HG02885 (cell line): ENCODE data around the gene SLC29A4.
"Not testable (repeated sequence)": the region's sequence is repeated elsewhere in the genome, so short reads cannot be mapped to it uniquely, and the experiment has no call there.

Experiments used
- ATAC-seq: cut with Tn5 transposase; IDR thresholded peaks from one replicate; pipeline ENCODE4 v1.9.1; 2021; ENCODE audit warnings: mild to moderate bottlenecking; ENCODE audit not compliant: unreplicated experiment, poor library complexity

The SLC29A4 gene

DNA sequence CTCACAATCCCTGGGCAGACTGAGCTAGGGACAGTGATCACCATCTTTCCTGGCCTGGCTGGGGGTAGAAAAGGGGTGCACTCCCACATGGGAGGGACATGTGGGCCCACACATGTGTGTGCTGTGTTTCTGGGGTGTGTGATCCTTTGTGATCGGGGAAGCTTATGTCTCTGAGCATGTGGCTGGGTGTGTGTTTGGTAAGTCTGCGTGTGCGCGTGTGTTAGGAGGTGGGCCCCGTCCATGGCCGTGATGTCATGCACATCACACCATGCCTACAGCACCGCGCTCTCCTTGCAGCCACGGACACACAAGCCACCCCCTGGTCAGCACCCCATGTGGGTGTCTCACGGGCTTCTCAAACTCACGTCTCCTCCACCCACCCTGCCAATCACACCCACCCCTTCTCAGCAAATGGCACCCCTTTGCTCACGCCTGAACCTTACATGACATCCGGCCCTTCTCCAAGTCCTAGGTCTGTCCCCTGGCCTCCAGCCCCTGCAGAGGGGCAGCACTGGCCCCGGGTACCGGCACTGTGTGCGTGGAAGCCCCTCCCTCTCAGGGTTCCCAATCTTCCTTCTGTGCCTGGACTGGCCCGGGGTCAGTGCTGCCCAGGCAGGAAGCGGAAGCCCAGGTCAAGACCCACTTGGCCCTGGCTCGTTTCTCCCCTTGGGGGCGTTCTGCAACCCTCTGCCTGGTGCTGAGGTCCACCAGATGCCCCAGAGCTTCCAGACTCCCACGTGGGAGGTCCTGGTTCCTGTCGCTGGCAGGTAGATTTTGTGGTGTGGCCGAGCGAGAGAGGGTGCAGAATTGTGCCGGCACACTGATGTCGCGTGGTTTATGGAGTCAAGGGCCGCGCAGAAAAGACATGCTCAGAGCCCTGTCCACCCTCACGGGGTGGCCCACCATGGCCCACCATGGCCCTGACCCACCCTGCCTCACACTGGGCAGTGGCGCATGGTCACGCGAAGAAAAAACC is 12.6 kb downstream of the SLC29A4 start:
- ATAC-seq, result no peak

DNA sequence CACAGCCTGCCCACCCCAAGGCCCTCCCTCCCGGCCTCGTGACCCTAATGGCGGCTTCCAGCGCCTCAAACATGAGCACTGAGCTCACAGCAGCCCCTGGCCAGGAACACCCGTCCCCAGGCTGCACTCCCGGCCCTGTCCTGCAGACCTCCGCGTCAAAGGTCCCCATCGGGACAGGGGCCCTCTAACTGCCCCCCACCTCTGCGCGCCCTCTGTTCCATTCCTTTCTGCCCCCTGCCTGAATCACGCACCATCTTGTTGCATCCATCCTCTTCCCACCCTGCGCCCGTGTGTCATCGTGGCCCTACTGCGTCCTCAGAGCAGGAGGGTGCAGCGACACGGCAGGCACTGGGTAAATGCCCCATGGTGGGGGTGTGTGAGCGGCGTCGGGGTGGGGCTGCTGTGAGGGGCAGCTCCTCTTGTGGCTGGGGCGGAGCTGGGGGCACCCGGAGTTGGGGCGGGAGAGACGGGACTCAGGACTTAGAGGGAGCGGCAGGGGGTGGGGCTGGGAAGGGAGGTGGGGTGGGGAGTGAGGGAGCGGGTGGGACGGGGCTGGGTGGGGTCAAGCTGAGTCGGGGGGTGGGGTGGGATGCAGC is 13.4 kb downstream of the SLC29A4 start:
- ATAC-seq, result no peak

DNA sequence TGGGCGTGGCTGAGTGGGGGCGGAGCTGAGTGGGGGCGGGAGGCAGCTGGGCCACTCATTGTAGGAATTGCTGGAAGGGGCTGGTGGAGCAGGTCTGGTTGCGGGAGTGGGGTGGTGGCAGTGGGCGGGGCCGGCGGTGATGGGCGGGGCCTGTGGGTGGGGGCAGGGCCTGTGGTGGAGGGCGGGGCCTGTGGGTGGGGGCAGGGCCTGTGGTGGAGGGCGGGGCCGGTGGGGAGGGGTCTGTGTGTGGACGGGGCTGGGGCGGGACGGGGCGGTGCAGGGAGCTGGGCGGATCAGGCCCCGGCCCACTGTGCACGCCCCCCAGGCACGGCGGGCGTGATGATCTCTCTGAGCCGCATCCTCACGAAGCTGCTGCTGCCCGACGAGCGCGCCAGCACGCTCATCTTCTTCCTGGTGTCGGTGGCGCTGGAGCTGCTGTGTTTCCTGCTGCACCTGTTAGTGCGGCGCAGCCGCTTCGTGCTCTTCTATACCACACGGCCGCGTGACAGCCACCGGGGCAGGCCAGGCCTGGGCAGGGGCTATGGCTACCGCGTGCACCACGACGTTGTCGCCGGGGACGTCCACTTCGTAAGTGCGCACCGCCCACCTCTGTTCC is 14.0 kb downstream of the SLC29A4 start:
- ATAC-seq, result no peak

DNA sequence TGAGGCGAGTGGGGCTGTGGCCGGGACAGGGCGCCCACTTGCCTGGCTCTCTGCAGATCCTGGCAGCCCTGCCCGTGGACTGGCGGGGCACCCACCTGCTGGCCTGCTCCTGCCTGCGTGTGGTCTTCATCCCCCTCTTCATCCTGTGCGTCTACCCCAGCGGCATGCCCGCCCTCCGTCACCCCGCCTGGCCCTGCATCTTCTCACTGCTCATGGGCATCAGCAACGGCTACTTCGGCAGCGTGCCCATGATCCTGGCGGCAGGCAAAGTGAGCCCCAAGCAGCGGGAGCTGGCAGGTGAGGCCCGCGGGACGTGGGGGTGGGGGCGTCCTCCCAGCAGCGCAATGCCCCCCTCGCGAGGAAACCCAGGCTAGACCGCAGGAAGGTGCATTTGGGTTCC is 17.6 kb downstream of the SLC29A4 start:
- ATAC-seq, result no peak

DNA sequence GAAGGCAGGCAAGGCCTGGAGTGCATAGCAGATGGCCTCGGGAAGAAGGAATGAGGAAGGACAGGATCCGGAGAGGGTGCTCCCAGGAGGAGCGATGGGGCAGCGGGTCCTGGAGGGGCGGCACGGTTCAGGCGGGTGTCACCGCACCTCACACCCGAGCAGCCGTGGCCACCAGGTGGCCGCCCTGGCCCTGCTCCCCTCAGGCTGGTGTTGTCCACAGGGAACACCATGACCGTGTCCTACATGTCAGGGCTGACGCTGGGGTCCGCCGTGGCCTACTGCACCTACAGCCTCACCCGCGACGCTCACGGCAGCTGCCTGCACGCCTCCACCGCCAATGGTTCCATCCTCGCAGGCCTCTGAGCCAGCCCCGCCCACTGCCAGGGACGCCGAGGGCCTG is 19.8 kb downstream of the SLC29A4 start:
- ATAC-seq, result no peak

DNA sequence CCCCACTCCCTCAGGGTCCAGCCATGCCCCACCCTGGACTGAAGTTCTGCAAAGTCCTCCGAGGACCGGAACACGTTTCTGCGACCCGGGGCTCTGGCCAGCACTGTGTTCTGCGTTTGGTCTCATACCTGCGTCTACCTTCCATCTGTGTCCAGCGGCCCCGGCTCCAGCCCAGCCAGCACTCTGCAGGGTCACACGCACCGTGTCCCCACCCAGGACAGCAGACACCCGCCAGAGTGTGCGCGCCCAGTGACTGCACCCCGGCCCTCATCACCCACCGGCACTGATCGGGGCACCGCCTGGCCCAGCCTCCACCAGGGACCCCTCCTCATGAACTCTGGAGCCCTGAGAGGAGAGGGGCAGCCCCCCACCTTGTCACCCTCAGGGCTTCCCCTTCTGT is 20.3 kb downstream of the SLC29A4 start:
- ATAC-seq, result no peak

DNA sequence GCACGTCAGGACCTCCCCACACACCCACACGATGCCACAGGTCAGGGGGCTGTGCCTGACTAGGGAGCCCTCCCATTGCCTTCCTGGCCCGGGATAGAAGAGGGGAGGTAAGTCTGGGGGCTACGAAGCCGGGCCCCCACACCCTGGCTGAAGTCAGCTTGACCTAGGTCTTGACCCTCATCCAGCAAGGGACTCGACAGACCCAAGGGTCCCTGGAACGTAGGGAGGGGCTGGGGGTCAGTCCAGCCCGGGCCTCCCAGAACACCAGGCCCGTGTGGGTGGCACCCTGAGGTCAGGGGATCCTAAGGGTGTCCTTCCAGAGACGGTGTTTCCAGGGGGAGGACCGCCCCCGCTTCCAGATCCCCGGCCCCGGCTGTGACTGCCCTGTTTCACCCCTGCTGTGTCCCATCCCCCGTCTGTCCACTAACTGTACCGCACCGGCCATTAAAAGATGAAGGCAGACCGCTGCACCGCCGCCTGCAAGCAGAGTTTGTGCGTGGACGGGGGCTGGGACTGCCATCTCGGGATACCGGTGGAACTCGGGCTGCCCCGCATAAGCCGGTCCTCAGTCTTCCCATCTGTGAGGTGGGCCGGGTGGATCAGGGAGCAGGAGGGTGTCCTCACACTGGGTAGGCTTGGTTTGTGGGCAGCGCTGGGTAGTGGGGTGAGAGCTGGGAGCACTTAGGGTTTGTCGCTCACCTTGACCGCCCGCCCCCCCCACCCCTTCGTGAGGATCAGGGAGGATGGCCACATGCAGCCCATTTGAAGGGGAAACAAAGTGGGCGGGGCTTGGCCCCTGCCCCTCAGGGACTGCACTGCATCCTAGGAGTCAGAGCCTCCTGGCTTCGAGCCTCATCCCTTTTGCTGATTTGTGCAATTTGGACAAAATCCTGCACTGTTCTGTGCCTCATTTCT is 21.1 kb downstream of the SLC29A4 start:
- no peak for ATAC-seq

DNA sequence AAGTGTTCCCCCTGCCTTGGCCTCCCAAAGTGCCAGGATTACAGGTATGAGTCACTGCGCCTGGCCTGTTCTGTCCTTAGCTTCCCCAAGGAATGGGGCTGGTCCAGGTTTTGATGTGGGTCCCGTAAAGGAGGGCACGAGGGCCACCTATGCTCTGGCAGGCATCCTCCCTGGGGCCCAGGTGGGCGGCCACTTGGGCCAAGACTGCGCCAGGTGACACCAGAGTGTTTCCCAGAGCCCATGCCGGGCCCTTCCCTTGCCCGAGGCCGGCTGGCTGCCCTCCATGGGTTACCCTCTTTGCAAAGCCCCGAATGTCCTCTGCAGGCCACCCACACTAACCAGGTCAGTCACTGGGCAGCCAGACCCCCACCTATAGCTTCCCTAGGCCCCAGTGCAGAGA is 22.3 kb downstream of the SLC29A4 start:
- not testable (repeated sequence) for ATAC-seq

DNA sequence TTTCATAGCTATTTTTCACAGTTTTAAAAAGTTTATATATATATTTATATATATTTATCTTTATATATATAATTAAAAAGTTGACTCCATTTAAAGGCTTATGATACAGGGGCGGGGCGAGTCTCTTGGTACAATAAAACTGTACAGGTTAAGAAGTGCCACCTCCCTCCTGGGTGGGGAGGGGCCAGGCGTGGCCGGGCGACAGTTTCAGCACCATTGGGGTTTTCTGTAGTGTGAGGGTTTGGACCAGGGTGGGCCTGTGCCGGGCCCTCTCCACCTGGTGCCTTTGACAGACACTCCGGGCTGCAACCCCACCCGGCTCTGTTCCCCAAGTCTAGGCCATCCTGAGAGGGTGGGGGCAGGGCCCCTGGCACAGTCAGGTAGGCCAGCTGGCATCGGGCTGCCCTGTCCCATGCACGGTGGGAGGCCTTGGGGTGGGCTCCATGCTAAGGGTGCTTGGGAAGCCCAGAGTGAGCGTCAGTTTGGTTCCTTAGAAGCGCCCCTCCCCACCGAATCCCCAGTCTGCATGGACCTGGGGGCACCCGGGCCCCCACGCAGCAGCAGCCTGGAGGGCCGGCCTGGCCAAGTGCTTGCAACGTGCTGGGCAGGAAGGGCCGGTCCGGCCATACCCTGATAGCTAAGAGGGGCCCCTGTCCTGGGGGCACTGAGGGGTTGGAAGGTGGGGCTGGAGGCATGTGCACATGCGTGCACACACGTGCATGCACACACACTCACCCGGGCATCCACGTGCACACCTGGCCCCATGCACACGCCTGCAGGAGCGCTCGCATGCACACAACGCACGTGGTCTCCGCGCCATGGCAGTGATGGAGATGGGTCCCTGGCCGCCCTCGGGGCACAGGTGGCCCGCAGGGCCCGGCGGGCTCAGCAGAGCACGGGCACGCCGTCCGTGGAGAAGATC is 24.7 kb downstream of the SLC29A4 start:
- not testable (repeated sequence) for ATAC-seq

DNA sequence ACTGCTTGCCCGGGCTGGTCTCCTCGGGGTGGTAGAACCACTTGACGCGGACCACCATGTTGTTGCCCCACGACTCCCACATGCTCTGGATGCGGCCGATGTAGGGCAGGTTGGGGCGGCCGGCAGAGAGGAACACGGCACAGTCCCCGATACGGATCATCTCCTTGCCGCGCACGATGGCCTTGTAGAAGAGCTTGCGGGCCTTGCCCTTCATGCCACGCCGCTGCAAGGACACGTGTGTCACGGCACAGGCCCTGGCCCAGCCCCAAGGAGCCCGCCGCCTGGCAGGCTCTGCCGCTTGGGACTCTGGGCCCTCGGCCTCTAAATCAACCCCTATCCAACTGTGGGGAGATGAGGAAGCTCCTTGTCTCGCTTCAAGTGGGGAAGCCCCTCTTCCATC is 26.4 kb downstream of the SLC29A4 start:
- no peak for ATAC-seq

DNA sequence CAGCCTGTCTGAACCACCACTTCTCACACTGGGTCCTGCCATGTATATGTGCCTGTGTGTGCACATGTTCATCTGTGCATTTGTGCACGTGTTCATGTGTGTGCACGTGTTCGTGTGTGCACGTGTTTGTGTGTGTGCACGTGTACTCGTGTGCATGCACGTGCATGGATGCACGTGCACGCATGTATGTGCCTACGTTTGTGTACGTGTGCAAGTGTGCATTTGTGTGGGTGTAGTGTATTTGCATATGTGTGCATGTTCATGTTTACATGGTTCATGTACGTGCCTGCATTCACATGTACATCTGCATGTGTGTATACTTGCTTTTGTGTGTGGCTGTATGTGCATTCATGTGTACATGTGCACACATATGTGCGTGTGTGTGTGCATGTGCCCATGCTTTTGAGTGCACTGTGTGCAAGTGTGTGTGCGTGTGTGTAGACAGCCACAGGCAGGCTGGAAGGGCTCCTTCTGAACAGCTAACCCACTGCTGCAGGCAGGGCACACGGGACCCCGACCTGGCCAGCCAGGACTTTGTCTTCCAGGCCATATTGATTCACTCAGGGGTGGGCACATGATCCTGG is 28.2 kb downstream of the SLC29A4 start:
- no peak for ATAC-seq

DNA sequence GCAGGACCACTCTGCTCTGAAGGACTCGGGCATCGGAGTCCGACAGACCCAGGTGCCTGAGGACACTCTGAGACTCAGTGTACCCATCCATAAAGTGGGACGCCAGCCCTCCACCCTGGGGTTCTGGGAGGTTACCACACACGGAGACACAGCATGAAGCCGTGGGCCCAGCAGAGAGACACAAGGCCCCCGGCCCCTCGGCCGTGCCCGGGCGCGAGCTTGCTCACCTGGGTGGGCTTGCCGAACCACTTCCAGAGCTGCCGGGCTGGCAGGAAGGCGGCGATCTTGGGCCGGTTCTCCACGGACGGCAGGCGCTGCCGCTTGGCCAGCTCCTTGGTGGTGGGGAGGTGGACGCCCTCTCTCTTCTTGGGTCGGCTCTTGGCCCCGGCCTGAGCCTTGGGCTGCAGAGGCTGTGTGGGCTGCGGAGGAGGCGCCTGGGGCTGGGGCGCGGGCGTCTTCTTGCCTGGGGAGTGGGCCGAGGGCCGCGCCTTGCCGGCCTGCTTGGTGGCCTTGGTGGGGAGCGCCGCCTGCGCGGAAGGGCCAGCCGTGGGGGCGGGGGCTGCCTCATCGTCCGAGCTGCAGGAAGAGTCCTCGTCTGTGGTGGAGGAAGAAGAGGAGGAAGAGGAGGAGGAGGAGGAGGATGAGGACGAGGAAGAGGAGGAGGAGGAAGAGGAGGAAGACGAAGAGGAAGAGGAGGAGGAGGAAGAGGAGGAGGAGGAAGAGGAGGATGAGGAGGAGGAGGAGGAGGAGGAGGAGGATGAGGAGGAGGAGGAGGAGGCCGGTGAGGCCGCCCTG is 29.7 kb downstream of the SLC29A4 start:
- ATAC-seq, result not testable (repeated sequence)

DNA sequence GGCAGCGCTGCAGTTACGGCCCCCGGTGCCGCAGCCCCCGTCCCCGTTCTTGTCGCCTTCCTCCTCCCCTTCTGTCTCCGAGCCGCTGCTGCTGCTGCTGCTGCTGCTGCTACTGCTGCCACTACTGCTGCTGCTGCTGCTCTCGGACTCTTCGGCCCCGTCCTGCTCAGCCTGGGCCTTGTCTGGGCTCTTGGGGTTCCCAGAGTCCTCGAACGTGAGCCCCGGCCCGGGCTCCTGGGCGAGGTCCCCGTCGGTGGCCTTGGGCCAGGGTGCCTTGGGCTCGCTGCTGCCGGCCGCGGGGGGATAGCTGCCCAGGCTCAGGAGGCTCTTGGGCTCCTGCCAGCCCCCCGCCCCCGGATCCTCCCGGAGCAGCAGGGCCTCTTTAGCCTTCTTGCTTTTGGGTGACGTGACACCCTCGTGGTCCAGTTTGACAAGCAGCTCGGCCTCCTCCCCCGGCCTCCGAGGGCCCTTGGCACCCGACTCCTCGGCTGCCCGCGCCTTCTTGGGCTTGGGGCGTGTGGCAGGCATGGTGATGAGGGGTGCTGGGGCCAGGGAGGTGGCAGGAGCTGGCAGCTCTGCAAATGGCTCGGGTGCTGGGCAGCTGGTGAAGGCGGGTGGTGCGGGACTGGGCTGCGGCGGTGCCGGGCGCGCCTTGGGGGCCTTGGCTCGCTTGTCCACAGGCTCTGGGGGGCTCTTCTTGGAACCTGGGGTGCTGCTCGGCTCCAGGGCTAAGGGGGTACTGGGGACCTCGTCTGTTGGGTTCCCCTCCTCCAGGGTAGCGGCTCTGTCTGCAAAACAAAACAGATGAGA is 30.5 kb downstream of the SLC29A4 start:
- not testable (repeated sequence) for ATAC-seq

DNA sequence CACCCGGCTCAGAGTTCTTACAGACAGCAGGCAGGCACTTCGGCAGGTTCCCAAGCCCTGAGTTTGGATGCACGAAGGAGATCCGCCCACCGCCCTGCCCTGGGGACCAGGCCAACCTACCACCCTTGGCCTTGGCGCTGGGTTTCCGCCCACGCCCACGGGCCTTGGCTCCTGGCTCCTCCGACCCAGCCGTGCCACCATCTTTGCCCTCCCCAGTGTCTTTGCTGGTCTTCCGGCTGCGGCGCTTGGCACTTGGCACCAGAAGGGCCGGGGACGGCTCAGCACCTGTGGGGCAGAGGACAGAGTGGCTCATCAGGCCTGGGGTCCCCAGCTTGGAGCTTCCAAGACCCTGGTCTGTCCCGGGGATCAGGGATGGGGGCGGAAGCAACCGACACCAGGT is 32.1 kb downstream of the SLC29A4 start:
- ATAC-seq, result no peak

DNA sequence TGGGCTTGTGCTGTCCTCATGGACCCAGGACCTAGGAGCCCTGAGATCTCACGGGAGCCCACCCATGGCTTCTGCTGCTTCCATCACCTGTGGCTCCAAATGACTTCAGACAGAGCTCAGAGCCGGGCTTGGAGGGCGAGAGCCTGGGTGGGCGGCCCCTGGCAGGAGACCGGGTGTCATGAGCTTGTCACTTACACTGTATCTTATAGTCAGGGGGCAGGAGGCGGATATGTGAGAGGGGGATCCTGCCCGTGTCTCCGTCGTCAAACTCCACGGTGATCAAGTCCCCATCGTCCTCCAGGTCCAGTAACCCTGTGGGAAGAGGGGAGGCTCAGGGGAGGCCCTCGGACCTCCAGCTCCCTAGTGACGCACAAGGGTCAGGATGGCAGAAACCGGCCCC is 33.0 kb downstream of the SLC29A4 start:
- ATAC-seq, result no peak

DNA sequence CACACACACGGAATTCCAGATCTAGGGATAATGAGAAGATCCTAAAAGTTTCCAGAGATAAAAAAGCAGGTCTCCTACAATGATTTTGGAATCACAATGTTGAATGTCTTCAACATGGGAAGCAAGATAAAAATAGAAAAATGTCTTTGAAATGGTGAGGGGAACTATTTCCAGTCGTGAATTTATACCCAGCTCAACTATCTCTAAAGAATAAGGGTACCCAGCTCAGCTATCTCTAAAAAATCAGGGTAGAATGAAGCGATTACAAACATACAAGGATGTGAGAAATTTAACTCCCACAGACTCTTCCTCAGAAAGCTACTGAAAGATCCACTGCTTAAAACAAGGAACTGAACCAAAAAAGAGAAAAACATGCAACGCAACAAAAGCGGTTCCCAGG is 35.9 kb downstream of the SLC29A4 start:
- not testable (repeated sequence) for ATAC-seq

DNA sequence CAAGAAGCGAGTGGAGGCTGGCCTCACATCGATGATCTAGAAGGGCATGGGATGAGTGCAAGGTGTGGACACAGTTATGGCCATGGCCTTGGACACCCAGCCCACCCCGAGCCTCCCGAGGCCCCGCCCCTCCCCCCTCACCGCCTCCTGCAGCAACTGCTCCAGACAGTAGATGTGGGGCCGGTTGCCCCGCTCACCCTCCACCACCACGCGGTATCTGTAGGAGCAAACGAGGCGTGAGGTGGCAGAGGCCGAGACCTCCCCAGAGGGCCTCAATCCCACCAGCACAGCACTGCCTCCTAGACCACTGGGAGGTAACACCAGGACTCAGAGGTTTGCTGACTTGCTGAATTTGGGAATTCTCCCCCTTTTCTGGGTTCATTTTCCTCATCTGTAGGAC is 37.6 kb downstream of the SLC29A4 start:
- ATAC-seq, result no peak
